T-cell (primary cell): ENCODE measurements around the gene MIR17HG. TPM values are rescaled to one million over a fixed set of nuclear protein-coding genes. Genes with fewer than 3 reads are reported as not detected.

Experiments
- ATAC-seq, 4 experiments: fragments of 200-7000 bp in 3 of 4; fragments of 150-1000 bp in 1 of 4; cut with Tn5 transposase; replicated peaks in 1 of 4; 1 replicate in 3 of 4; 2 replicates in 1 of 4; pipeline ENCODE4 v1.10.0; 2021; ENCODE audit warnings: moderate library complexity in 3 of 4, mild to moderate bottlenecking in 2 of 4, moderate number of reproducible peaks in 1 of 4
- CTCF ChIA-PET, 2 donors: fragments of 300-600 bp; sonication (Branson Sonifier 250); formaldehyde crosslinking; loops; one replicate each; lab custom pipeline; 2022; ENCODE audit warnings: antibody characterized with exemption in 2 of 2; lab: Charles Lee
- POLR2A ChIA-PET, 2 donors: fragments of 300-600 bp; sonication (Branson Sonifier 250); formaldehyde crosslinking; loops; one replicate each; lab custom pipeline; 2022; ENCODE audit warnings: antibody characterized with exemption in 2 of 2; lab: Charles Lee
- DNase-seq, 35 experiments: peaks; one replicate each; pipeline versions ENCODE4 v3.0.0 to v3.0.0-alpha.2; 2013 to 2023
- H3K27ac ChIP-seq: one replicate; pipeline ENCODE4 v1.5.1; 2013; ENCODE audit warnings: low read length
- H3K27me3 ChIP-seq, 2 experiments: replicated peaks in 1 of 2; 1 replicate in 1 of 2; 2 replicates in 1 of 2; pipeline versions ENCODE4 v1.6.1 to v1.7.0; 2013; ENCODE audit warnings: low read length in 1 of 2, mixed read lengths in 1 of 2; ENCODE audit not compliant: control insufficient read depth in 2 of 2, insufficient read depth in 2 of 2; ENCODE audit errors: extremely low read depth in 1 of 2
- H3K36me3 ChIP-seq, 2 donors: 1 replicate in 1 of 2; 2 replicates in 1 of 2; pipeline versions ENCODE4 v1.6.1 to v1.7.0; 2013; ENCODE audit warnings: low read length in 1 of 2; ENCODE audit not compliant: control insufficient read depth in 2 of 2, insufficient read depth in 1 of 2; ENCODE audit errors: extremely low read depth in 1 of 2
- H3K4me1 ChIP-seq, 2 experiments: 1 replicate in 1 of 2; 2 replicates in 1 of 2; pipeline versions ENCODE4 v1.6.1 to v1.7.0; 2013; ENCODE audit warnings: low read length in 2 of 2, mixed read lengths in 1 of 2; ENCODE audit not compliant: insufficient read depth in 2 of 2, control insufficient read depth in 1 of 2; ENCODE audit errors: extremely low read depth in 1 of 2
- H3K4me3 ChIP-seq, 2 donors: 1 replicate in 1 of 2; 2 replicates in 1 of 2; pipeline versions ENCODE4 v1.5.1 to v1.7.0; 2013; ENCODE audit warnings: mild to moderate bottlenecking in 2 of 2, low read length in 1 of 2, moderate library complexity in 1 of 2; ENCODE audit not compliant: control insufficient read depth in 1 of 2; ENCODE audit errors: extremely low read depth in 1 of 2
- H3K9me3 ChIP-seq: 2 replicates; pipeline ENCODE4 v1.7.0; 2013
- H3K27ac Mint-ChIP-seq, 2 donors: one replicate each; pipeline ENCODE4 v1.8.0; 2020 to 2021; ENCODE audit warnings: mild to moderate bottlenecking in 2 of 2, mixed read lengths in 2 of 2
- H3K27me3 Mint-ChIP-seq, 2 donors: one replicate each; pipeline ENCODE4 v1.8.0; 2021 to 2022; ENCODE audit warnings: mixed read lengths in 2 of 2
- H3K36me3 Mint-ChIP-seq: one replicate; pipeline ENCODE4 v1.8.0; 2021; ENCODE audit warnings: mixed read lengths
- H3K4me1 Mint-ChIP-seq, 3 donors: one replicate each; pipeline ENCODE4 v1.8.0; 2020 to 2022; ENCODE audit warnings: mixed read lengths in 3 of 3, mild to moderate bottlenecking in 1 of 3
- H3K4me3 Mint-ChIP-seq, 3 donors: one replicate each; pipeline ENCODE4 v1.8.0; 2020 to 2022; ENCODE audit warnings: mild to moderate bottlenecking in 3 of 3, mixed read lengths in 3 of 3, moderate library complexity in 3 of 3
- H3K9me3 Mint-ChIP-seq, 3 donors: one replicate each; pipeline ENCODE4 v1.8.0; 2020 to 2022; ENCODE audit warnings: mixed read lengths in 3 of 3
- WGBS: methylation state at CpG from one replicate; pipeline ENCODE4 v1.1.5; 2013; ENCODE audit warnings: missing lambda C conversion rate; ENCODE audit not compliant: insufficient coverage; 5-methylcytosine and 5-hydroxymethylcytosine counted together
- total RNA-seq, 35 experiments: library from RNA in 6 of 35; stranded (reverse) in 6 of 35; fragments of 120-200 nt in 1 of 35; gene quantifications; one replicate each; pipeline versions ENCODE4 v1.2.1 to v1.2.4 and lab custom pipeline; 2013 to 2026

The MIR17HG gene
- 10 to 100 TPM in 4 of 5 donors, 1 to 10 TPM in 1; 9.4 to 15.1 (median 11.2) TPM for total RNA-seq
- total RNA-seq (2013), result 17.9 TPM
- 10.4 to 504 (median 39.7) reads per million in 29 experiments for total RNA-seq (lab: John Stamatoyannopoulos, UW)

DNA sequence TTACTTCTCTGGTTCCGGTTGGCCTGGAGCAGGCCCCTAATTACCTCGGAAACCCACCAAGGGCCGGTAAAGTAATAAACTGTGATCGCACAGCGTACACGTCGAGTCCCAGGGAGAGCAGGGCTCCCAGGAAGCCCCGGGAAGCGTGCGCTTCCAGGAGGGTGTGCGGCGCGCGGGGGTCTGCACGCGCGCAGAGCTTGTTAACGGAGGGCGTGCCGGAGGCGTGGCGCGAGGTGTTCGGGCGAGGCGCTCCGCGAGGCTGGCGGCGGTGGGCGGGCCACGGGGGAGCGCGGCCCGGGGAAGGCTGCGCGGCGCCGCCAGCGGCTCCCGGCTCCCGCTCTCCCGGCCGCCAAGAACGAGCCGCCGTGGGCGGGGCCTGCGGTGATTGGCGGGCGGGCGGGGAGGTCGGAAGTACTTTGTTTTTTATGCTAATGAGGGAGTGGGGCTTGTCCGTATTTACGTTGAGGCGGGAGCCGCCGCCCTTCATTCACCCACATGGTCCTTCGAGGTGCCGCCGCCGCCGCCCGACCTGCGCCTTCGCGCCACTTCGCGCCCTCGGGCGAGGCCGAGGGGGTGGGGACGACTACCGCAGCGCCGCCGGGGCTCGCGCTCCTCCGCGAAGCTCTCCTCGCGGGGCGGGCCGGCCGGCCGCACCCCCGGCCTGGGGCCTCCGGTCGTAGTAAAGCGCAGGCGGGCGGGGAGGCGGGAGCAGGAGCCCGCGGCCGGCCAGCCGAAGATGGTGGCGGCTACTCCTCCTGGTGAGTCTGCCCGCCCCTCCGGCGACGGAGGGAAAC lies at the start of gene MIR17HG:
Gene MIR17HG (plus strand): TSS at position 486 of the 794 bp plus-strand sequence.
- no peaks in the 10 kb centered on the region for H3K9me3 Mint-ChIP-seq
- peak within 1 kb of the TSS; percentile 93 to 95 for H3K27ac Mint-ChIP-seq
- ATAC-seq (peak; percentile 63 to 72 (median 65)), DNase-seq (peak; percentile 51 to 90 (median 67))
- H3K36me3 Mint-ChIP-seq, result peaks cover 29% of the 10 kb centered on the region
- Histone ChIP-seq H3K27me3 (no peaks in the 10 kb centered on the region), H3K27ac (peak within 1 kb of the TSS; percentile 71), H3K4me1 (peaks cover 15 to 27% of the 10 kb centered on the region in 2 experiments), H3K9me3 (no peaks in the 10 kb centered on the region), H3K4me3 (peak within 1 kb of the TSS; percentile 63 to 84), H3K36me3 (peaks cover 0 to 11% of the 10 kb centered on the region in 2 donors)
- ChIA-PET POLR2A (interaction anchor here in 1 of 2 donors (0.7 kb wide), 2 partner anchors 11 to 49 kb away, joined by 3 to 4 read pairs; no protein-coding TSS in a partner anchor), CTCF (interaction anchor here in 1 of 2 donors (0.8 kb wide), 1 partner anchor 21 kb away, joined by 3 read pairs; no protein-coding TSS in a partner anchor)
- under 1% methylated on average over 101 of the region's 103 CpGs for WGBS
- H3K4me3 Mint-ChIP-seq, result peak within 1 kb of the TSS; percentile 93 to 100 (median 97)
- H3K4me1 Mint-ChIP-seq, result peaks cover 37 to 46% (median 41%) of the 10 kb centered on the region in 3 donors
- no peaks in the 10 kb centered on the region for H3K27me3 Mint-ChIP-seq

DNA sequence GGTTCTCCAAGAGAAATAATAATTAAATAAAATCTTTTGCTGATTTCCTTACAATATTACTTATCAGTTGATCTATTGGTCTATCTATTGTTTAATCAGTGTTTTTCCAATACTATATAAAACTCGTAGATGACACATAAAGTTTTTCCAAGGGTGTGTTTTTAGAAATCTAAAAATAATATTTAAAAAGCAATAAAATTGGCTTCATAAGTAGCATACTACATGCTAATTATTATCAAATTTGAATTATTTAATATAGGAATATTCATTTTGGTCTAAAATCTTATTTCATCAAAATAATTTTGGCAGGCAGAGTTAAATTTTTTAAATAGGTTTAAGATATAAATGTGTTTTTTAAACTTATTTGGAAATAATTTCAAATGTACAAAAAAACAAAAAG lies 49.4 kb upstream of the MIR17HG start:
- WGBS, result no CpG with 5 or more reads among the region's 1 CpG
- Histone ChIP-seq H3K36me3 (no peaks in the 10 kb centered on the region), H3K27me3 (peaks cover 0 to 3% of the 10 kb centered on the region in 2 experiments), H3K27ac (no peak overlapping the region), H3K9me3 (no peaks in the 10 kb centered on the region), H3K4me1 (no peaks in the 10 kb centered on the region), H3K4me3 (no peak overlapping the region)
- ChIA-PET POLR2A (interaction anchor here in 1 of 2 donors (0.5 kb wide), 1 partner anchor 49 kb away, joined by 3 read pairs; no protein-coding TSS in a partner anchor), CTCF (interaction anchor here in 1 of 2 donors (0.7 kb wide), 1 partner anchor 48 kb away, joined by 3 read pairs; no protein-coding TSS in a partner anchor)
- H3K27ac Mint-ChIP-seq, result no peak overlapping the region
- H3K27me3 Mint-ChIP-seq, result peaks cover 7 to 13% of the 10 kb centered on the region in 2 donors
- no peaks in the 10 kb centered on the region for H3K9me3 Mint-ChIP-seq
- no peak overlapping the region for H3K4me3 Mint-ChIP-seq
- no peak for ATAC-seq
- H3K4me1 Mint-ChIP-seq, result no peaks in the 10 kb centered on the region
- DNase-seq, result no peak
- no peaks in the 10 kb centered on the region for H3K36me3 Mint-ChIP-seq

DNA sequence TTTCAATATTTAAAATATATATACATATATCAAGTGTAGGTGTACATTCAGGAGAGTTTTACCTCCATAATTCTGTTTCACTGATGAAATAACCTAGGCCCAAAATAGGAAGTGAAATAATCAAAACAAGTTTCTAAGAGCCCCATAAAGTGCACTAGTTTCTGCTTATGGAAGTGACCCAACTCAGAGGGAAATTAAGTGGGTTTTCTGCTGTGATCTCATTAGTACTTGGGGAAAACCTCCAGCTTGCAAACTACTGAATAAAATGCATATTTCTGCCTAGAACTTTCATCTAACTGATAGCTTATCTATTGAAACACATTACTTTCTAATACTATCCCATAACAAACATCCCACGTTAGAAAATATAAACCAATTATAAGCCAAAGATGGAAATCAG lies 45.4 kb upstream of the MIR17HG start:
- H3K4me3 ChIP-seq, result no peak overlapping the region
- Mint-ChIP-seq H3K27me3 (peaks cover 0 to 10% of the 10 kb centered on the region in 2 donors), H3K36me3 (no peaks in the 10 kb centered on the region), H3K9me3 (no peaks in the 10 kb centered on the region), H3K4me3 (no peak overlapping the region), H3K27ac (no peak overlapping the region), H3K4me1 (no peaks in the 10 kb centered on the region)
- no peaks in the 10 kb centered on the region for H3K9me3 ChIP-seq
- ChIA-PET POLR2A (no interaction called here), CTCF (interaction anchor here (0.6 to 1.2 kb wide), 2 partner anchors 10 to 11 kb away, joined by 3 to 4 read pairs; no protein-coding TSS in a partner anchor)
- no peak overlapping the region for H3K27ac ChIP-seq
- no peaks in the 10 kb centered on the region for H3K27me3 ChIP-seq
- ATAC-seq (no peak), DNase-seq (no peak)
- H3K36me3 ChIP-seq, result no peaks in the 10 kb centered on the region
- H3K4me1 ChIP-seq, result no peaks in the 10 kb centered on the region
- no CpG with 5 or more reads among the region's 1 CpG for WGBS

DNA sequence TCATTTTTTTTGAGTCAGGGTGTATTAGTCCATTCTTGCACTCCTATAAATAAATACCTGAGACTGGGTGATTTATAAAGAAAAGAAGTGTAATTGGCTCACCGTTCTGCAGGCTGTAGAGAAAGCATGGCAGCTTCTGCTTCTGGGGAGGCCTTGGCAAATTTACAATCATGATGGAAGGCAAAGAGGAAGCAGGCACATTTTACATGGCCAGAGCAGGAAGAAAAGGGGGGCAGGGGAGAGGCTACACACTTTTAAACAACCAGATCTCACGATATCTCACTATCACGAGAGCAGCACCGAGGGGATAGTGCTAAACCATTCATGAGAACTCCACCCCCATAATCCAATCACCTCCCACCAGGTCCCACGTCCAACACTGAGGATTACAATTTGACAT lies 44.5 kb upstream of the MIR17HG start:
- CTCF ChIA-PET, result interaction anchor here in 1 of 2 donors (1.2 kb wide), 1 partner anchor 10 kb away, joined by 4 read pairs; no protein-coding TSS in a partner anchor
- POLR2A ChIA-PET, result no interaction called here
- ATAC-seq, result no peak
- no peak for DNase-seq
- no CpG with 5 or more reads among the region's 5 CpGs for WGBS
- H3K4me3 ChIP-seq, result no peak overlapping the region
- H3K27me3 ChIP-seq, result no peaks in the 10 kb centered on the region
- no peaks in the 10 kb centered on the region for H3K9me3 ChIP-seq
- H3K36me3 ChIP-seq, result no peaks in the 10 kb centered on the region
- Mint-ChIP-seq H3K4me3 (no peak overlapping the region), H3K36me3 (no peaks in the 10 kb centered on the region), H3K27ac (no peak overlapping the region), H3K27me3 (peaks cover 0 to 10% of the 10 kb centered on the region in 2 donors), H3K9me3 (no peaks in the 10 kb centered on the region), H3K4me1 (no peaks in the 10 kb centered on the region)
- H3K4me1 ChIP-seq, result no peaks in the 10 kb centered on the region
- no peak overlapping the region for H3K27ac ChIP-seq

DNA sequence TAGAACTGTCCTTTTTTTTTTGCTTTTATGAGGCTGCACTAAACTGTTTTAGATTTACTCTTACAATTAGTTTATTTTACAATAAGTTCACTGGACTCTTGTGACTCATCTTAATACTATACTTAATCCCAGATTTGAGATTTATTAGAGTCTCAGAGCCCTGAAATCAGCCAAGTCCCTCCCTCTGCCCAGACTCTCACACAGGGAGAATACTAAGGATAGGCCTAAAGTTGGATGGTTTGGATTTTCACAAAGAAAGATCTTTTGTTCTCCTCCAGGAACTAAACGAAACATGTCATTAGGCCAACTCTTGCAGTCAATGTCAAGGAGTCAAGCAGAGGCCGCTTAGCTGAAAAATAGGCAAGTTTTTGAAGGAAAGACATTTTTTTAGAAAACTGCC lies 42.7 kb upstream of the MIR17HG start:
- H3K4me1 Mint-ChIP-seq, result no peaks in the 10 kb centered on the region
- CTCF ChIA-PET, result no interaction called here
- Histone ChIP-seq H3K4me1 (no peaks in the 10 kb centered on the region), H3K27me3 (no peaks in the 10 kb centered on the region), H3K9me3 (no peaks in the 10 kb centered on the region), H3K4me3 (no peak overlapping the region), H3K36me3 (no peaks in the 10 kb centered on the region), H3K27ac (no peak overlapping the region)
- WGBS, result 83% methylated on average over 1 of the region's 2 CpGs
- H3K4me3 Mint-ChIP-seq, result no peak overlapping the region
- H3K36me3 Mint-ChIP-seq, result no peaks in the 10 kb centered on the region
- ATAC-seq, result no peak
- H3K27ac Mint-ChIP-seq, result no peak overlapping the region
- H3K9me3 Mint-ChIP-seq, result no peaks in the 10 kb centered on the region
- no peak for DNase-seq
- H3K27me3 Mint-ChIP-seq, result peaks cover 0 to 4% of the 10 kb centered on the region in 2 donors
- POLR2A ChIA-PET, result no interaction called here

GRCh38 chr13:91305652-91306051 lies 41.8 kb upstream of the MIR17HG start:
- no peaks in the 10 kb centered on the region for H3K27me3 ChIP-seq
- Mint-ChIP-seq H3K36me3 (no peaks in the 10 kb centered on the region), H3K27me3 (peaks cover 0 to 4% of the 10 kb centered on the region in 2 donors), H3K4me1 (no peaks in the 10 kb centered on the region), H3K9me3 (no peaks in the 10 kb centered on the region), H3K4me3 (no peak overlapping the region), H3K27ac (no peak overlapping the region)
- ATAC-seq, result no peak
- H3K4me3 ChIP-seq, result no peak overlapping the region
- H3K36me3 ChIP-seq, result no peaks in the 10 kb centered on the region
- no CpG with 5 or more reads among the region's 1 CpG for WGBS
- POLR2A ChIA-PET, result no interaction called here
- H3K27ac ChIP-seq, result no peak overlapping the region
- no peaks in the 10 kb centered on the region for H3K9me3 ChIP-seq
- DNase-seq, result no peak
- H3K4me1 ChIP-seq, result no peaks in the 10 kb centered on the region
- CTCF ChIA-PET, result no interaction called here
